RKO (cell line): Measurements from ENCODE around the gene TDRD7.
A peak's percentile ranks its signal among the peaks of the same experiment; 100 is the strongest.

Source experiments
- DNase-seq: peaks from one replicate; pipeline ENCODE4 v3.0.0-alpha.2; 2016; ENCODE audit warnings: low spot score

Gene TDRD7

GRCh38 chr9:97411789-97412625 is at the start of gene TDRD7:
TSS of gene TDRD7 (plus strand) at chr9:97412096. CDS start at chr9:97428466, 16,370 bp downstream.
- peak; percentile 87 for DNase-seq

GRCh38 chr9:97362777-97363545 is 48.9 kb upstream of the TDRD7 start:
- DNase-seq = no peak

- no peak for DNase-seq
Observed at GRCh38 chr9:97363661-97364299, 48.1 kb upstream of the TDRD7 start.

GRCh38 chr9:97364769-97365490 is 47.0 kb upstream of the TDRD7 start:
- no peak for DNase-seq

DNA sequence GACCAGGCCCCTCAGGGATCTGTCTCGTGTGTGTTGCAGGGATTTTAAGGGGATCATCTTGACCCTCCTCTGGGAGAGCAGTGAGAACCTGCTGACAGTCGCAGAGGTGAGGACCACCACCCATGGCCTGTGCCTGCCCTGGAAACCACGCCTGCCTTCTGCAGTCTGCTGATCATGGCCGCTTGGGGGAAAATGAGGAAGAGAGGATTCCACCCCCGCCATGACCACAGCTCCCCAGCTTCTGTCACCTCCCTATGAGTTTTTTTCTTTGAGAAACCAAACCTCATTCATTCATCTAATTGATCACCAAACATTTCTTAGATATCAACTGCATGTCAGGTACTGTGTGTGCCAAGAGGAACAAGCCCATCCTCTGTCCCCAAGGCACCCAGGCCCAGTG is 46.3 kb upstream of the TDRD7 start:
- no peak for DNase-seq

- DNase-seq = no peak
Observed at GRCh38 chr9:97366476-97366875, 45.4 kb upstream of the TDRD7 start.

DNA sequence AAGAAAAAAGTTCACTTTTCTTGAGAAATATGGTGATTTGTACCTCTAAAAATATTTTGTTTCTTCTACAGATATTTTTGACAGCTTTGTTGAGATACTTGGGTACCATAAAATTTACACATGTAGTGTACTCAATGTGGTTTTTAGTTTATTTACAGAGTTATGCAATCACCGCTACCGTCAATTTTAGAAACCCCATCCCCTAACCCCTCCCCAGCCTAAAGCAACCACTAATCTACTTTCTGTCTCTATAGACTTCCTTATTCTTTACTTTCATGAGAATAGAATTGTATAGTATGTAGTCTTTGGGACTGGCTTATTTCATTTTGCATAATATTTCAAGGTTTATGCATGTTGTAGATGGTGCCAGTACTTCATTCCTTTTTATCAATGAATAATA is 45.0 kb upstream of the TDRD7 start:
- no peak for DNase-seq

DNA sequence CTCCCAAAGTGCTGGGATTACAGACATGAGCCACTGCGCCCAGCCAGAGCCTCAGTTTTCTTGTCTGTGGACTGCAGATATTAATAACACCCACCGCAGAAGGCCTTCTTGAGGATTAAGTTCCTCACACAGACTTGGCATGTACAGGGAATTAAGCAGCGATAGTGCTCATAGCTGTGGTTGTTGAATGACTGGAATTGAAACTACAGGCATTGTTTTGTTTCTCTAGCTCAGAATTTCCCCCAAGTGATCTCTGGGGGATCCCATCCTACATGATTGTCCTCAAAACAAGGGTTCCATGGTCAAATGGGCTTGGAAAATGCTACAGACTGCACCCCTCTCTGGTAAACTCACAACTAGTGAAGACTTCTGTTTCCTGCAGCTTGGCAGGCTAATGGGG is 44.2 kb upstream of the TDRD7 start:
- DNase-seq = no peak

DNA sequence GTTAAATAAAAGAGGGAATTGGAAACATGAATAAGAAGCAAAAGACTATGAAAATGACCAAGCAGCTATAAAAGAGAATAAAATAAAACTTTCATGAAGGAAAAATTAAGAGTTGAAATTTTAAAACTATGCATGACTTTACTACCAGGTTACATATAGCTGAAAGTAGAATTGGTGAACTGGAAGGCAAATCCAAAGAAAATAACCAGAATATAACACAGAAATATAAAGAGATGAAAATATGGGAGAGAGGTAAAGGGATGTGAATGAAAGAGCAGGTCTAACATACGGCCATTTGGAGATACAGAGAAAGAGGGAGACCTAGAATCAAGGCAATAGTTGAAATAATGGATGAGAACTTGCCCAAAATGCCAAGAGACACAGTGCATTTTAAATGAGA is 42.9 kb upstream of the TDRD7 start:
- DNase-seq = no peak

DNA sequence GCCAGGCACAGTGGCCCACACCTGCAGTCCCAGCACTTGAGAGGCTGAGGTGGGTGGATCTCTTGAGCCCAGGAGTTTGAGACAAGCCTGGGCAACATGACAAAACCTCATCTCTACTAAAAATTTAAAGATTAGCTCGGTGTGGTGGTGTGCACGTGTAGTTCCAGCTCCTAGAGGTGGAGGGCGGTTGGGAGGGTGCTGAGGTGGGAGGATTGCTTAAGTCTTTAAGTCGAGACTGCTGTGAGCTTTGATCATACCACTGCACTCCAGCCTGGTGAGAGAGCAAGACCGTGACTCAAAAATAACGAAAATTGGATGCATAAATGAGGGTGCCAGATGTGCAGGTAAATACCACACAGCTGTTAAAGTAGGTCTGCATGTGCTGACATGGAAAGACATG is 39.3 kb upstream of the TDRD7 start:
- DNase-seq = no peak

DNA sequence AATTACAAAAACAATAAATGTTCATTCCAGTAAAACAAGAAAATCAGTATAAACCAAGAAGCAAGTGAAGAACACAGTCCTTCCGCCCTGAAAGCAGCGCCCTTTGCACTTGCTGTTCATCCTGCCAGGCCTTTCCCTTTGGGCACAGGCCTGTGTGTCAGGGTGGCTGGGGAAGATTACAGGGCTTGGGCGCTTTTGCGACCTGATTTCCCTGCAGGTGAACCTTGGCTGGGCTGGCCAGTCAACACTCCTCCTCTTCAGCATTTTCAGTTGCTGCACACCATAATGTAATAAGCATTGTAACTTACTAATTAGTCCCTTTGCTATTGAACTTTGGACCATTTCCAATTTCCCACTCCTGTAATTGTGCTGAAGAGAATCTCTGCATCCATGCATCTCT is 38.6 kb upstream of the TDRD7 start:
- DNase-seq = no peak

GRCh38 chr9:97374811-97375210 is 37.1 kb upstream of the TDRD7 start:
- DNase-seq = no peak

DNA sequence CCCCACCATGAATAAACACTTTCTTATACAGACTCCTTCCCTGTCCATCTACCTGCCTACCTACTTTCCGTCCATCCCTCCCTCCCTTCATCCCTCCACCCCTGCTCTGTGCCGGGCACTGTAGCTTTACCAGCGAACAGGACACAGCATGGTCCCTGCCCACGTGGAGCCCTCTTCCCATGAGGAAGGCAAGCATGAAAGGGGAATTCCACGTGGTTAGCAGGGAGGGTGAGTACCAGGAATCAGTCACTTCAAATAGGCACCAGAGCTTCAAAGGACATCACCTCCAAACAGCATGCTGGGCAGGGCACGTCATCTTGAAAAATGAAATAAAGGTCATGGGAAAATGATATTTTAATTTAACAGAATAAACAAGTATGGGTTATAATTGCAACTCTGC is 35.0 kb upstream of the TDRD7 start:
- no peak for DNase-seq

DNA sequence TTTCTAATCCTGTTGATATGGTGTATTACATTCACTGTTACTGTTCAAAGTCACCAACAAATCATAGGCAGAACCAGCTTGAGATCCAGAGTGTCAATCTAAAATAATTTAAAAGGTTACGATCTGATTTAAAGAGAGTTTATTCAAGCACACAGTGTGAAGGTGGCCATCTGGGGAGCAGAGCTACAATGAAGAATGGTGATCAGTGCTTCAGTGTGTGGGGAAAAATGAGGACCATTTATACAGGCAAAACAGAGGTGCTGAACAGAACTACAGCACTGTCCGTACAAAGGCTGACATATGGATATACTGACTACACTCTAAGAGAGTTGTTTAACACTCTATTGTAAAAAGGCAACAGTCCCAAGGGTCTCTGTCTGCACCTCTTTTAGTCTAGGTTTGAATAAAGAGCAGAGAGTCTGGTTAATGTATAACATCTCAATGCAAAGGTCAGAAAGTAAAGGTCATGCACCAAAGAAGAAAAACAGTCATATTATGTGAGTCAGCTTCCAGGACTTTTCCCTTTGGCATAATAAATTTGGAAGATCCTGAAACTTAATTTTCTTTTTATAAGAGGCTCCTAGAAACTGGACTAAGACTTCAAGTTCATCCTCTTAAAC is 29.7 kb upstream of the TDRD7 start:
- DNase-seq = no peak

GRCh38 chr9:97384406-97385262 is 27.3 kb upstream of the TDRD7 start:
- no peak for DNase-seq

GRCh38 chr9:97385626-97386264 is 26.2 kb upstream of the TDRD7 start:
- DNase-seq = no peak

- DNase-seq = no peak
Observed at GRCh38 chr9:97386265-97386633, 25.6 kb upstream of the TDRD7 start.

DNA sequence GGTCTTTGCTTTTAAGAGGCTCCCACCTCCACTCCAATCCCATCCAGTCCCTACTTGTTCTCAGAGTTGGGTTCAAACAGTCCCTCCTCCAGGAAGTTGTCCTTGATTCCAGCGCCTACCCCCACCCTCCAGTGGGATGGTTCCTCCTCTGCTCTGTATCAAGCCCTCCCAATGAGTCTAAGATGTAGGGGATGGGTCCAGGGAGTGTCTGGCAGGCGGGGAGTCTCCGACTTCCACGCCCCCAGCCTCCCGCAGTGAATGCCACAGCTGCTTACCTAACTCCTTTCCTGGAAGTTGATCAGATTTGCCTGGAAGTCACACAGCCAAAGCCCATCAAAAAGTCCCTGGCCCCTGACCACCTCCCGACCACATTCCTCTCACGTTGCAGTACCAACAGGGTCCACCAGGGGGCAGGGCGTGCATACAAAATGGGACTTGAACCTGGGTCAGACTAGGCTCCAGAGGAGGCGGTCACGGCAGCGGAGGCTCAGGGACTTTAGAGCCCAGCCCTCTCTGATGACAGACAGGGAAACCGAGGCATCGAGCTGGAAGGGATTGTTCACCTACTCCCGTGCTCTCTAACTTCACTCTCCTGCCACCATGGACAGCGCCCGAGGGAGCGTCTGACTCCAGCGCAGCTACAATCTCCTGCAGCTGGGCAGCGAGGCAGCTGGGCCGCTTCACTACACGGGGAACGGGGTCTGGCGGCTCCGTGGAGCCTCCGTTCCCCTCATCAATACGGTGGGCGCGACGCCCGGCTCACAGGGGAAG is 25.0 kb upstream of the TDRD7 start:
- peak; percentile 39 for DNase-seq

GRCh38 chr9:97387504-97387886 is 24.4 kb upstream of the TDRD7 start:
- DNase-seq = no peak
